Measurements from ENCODE around the gene ASXL1.

DNA sequence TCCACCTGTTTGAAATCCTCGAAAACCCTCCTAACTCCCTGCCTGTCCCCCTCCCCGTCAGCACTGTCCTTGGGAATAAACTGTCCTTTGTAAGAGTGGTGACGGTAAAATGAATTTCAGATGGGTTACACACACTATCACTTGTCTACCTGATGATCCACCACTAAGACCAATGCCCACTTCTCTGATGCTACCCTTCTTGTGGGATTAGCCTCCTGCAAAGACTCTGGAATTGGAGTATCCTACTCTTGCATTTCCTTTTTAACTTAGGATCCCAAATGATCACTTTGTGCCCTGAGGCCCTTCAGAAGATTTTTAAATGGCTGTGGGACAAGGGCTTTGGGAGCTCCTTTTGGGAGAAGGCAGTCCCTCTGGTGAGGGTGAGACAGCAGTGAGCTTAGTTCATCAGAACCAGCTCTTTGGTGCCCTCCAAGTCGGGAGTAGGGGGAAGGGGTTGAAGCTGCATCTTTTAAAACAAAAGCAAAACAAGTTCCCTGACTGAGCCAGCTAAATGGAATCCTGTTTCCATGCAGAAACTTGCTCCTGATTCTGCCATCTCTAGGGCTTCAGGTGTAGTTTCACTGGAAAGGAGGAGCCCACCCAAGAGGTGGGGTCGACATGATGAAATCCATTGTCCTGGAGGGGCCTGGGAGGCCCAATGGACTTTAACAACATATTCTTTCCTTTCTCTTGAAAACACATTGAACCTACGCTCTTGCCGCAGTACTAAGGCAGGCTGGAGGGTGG lies 86.5 kb downstream of the ASXL1 start:
- TF ChIP-seq, protein P1, sequence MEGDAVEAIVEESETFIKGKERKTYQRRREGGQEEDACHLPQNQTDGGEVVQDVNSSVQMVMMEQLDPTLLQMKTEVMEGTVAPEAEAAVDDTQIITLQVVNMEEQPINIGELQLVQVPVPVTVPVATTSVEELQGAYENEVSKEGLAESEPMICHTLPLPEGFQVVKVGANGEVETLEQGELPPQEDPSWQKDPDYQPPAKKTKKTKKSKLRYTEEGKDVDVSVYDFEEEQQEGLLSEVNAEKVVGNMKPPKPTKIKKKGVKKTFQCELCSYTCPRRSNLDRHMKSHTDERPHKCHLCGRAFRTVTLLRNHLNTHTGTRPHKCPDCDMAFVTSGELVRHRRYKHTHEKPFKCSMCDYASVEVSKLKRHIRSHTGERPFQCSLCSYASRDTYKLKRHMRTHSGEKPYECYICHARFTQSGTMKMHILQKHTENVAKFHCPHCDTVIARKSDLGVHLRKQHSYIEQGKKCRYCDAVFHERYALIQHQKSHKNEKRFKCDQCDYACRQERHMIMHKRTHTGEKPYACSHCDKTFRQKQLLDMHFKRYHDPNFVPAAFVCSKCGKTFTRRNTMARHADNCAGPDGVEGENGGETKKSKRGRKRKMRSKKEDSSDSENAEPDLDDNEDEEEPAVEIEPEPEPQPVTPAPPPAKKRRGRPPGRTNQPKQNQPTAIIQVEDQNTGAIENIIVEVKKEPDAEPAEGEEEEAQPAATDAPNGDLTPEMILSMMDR (conservative IDR thresholded peaks at IDR 0.05 in 1 of 2, IDR thresholded peaks at IDR 0.05 in 1 of 2; ENCODE audit: extremely low read depth in 1 of 2, insufficient read depth in 1 of 2, low read depth in 1 of 2, low read length in 2 of 2): no peak
- no peak for TF ChIP-seq EZH2 (IDR thresholded peaks at IDR 0.05; ENCODE audit: borderline replicate concordance, low read length)

Data from mammary epithelial cell (primary cell).